HG03342 (cell line): Measurements from ENCODE around the gene ABLIM3.

Experiments
- ATAC-seq: cut with Tn5 transposase; IDR thresholded peaks from one replicate; pipeline ENCODE4 v1.9.1; 2021; ENCODE audit warnings: mild to moderate bottlenecking, moderate library complexity; ENCODE audit not compliant: unreplicated experiment

Gene ABLIM3

DNA sequence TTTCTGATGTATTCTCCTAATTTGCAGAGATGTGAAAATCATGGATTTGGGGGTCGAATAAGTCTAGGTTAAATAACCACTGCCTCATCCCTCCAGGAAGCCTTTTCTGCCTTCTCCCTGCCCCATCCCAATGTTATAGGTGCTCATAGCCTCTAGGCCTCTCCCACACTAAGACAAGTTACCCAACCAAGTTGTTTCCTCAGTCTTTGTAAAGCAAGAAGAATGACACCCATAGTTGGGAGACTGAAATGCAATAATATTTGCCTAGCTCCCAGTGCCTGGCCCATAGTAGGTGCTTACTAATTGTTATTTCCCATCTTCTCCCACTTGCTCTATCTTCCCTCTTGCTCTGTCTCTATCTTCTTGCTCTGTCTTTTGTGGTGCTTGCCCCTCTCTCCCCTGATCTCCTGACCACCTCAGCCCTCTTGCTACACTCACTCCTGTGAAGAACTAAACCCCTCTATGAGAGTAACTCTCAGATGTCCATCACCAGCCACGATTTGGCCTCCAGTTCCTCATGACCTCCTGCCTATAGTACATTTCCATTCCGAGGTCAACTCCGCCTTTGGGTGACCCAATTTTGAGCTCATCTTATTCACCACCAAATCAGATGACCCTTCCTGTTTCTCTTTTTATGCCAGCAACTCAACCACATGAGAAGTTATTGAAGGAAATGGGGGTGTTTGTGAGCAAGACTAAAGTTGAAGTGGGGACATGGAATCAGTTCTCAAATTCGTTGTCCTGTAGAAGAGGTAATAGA, 137.3 kb downstream of the ABLIM3 start:
- no peak for ATAC-seq

- ATAC-seq, result no peak
Observed at GRCh38 chr5:149279661-149280060, 138.4 kb downstream of the ABLIM3 start.

- no peak for ATAC-seq
Observed at GRCh38 chr5:149280124-149280523, 138.8 kb downstream of the ABLIM3 start.

DNA sequence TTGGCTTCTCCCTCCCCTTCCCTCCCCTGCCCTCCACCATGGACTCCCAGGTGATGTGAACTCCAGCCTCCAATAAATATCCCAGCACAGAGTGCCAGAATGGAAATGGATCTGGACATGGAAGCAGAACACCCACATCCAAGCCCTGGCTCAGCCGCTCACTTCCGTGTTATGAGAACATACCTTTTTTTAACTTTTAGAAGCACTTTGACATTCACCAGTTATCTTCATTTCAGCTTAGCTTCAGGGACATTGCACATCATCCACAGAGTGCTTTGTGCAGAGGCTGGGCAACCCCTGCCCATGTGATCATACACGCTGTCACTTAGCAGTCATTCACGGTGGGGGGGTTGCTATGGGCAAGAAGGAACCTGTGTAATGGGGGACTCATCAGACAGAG, 139.5 kb downstream of the ABLIM3 start:
- no peak for ATAC-seq

GRCh38 chr5:149282027-149282965, 141.0 kb downstream of the ABLIM3 start:
- ATAC-seq, result no peak

- no peak for ATAC-seq
Observed at GRCh38 chr5:149282966-149283332, 141.7 kb downstream of the ABLIM3 start.

DNA sequence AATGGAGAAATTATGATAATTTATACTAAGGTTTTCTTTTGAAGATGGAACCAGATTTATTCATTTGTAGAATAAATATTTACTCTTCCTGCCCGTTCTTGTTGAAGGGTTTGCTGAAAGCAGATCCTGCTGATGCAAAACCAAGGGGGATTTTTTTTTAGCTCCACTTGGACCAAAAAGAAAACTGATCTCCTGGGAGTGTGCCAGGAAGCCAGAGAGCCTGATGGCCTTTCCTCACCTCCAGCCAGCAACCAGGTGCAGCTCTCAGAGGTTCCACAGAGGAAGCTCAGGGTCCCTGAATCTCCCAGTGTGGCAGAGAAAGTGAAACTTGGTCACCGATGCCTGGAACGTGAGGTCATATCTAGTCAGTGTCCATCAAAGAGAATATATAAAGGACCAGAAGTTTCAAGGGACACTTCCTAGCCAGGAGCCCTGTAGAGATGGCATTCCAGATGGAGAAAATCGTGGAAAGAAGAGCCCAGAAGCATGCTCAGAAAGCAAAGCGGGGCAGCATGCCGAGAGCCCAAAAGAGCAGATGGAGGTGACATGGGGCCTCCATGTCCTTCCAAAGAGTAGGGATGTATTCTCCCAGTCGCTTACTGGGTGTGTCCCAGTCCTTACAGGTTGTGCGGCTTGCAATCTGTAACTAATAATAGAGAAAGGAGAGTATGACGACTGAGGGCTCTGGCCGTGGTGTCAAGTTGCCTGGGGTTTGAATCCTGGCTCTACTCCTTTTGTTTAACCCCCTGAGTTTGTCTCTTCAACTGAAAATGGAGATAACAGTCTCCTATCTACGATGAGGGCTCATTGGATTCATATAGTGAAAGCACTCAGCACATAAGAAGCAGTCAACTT, 142.6 kb downstream of the ABLIM3 start:
- ATAC-seq, result no peak

- ATAC-seq, result no peak
Observed at GRCh38 chr5:149284501-149284900, 143.2 kb downstream of the ABLIM3 start.

- ATAC-seq, result no peak
Observed at GRCh38 chr5:149285153-149285552, 143.9 kb downstream of the ABLIM3 start.

DNA sequence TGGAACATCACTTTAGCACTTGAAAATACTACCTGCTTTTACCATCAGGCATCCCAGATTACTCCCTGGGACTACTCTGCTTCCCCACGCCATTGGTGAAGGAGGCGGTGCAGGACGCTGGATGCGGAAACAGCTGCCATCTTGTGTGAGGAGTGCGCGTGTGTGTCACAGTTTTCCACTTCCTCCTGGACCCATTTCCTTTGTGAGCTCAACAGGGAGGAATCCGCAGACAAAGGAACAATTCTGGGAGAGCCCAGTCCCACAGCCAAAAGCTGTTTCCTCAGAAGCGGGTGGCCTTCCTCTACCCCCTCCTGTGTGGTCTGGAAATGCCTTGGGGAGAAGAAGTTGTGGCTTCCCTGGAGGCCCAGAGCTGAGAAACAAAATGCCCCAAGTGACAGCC, 147.1 kb downstream of the ABLIM3 start:
- no peak for ATAC-seq

DNA sequence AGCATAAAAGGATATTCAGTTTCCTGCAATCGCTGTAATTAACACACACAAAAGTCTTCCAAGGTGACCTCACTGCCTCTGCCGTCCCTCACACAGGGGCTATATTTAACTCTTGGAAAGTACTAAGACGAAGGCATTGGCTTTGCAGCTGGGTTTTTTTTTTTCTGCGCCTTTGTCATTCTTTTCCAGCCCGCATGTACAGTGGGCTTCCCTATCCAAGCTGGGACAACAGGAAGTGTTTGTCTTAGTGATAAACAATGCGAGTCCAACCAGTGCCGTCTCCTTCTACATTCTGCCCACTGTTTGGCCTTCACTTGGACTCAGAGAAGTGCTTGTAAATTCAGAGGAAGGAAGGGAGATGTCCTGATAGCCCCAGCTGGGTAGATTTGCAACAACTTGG, 148.0 kb downstream of the ABLIM3 start:
- ATAC-seq, result no peak

DNA sequence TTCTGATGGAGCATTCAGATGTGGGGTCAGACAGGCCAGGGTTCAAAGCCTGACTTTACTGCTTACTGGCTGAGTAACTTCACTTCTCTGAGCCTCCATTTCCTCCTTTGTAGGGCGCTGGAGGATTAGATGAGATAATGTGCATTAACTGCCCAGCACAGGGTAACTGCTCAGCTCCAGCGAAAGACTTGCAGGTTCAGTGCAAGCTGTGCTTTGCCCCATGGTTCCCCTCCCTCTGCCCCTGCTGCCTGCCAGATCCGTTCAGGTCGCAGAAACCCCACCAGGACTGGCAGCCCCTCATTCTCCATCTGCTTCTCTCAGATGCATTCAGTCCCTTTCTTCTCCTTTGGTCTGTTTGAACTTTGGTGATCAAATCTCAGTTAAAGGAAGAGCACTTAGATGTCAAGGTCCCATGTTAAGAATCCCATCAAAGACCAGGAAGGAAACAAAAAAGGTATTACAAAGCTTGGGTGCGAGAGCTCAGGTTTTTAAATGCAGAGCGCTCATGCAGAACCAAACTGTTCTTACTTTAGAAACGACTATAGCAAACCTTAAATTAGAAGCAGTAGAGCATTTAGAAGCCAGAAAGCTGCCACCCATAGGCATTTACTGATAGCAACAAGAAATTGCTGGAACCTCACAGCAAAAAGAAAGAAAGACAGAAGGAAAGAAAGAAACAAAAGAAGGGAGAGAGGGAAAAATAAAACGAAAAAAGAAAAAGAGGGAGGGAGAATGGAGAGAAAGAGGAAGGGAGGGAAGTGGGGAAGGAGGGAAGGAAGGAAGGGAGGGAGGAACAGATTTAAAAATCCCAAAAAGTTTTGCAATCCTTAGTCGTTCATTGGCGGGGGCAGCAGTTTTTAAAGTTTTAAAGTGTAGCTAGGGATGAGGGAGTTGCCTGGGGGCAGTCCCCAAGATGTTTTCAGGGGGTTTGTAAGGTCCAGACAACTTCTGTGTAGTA, 153.9 kb downstream of the ABLIM3 start:
- ATAC-seq, result no peak

- no peak for ATAC-seq
Observed at GRCh38 chr5:149297340-149298025, 156.2 kb downstream of the ABLIM3 start.

DNA sequence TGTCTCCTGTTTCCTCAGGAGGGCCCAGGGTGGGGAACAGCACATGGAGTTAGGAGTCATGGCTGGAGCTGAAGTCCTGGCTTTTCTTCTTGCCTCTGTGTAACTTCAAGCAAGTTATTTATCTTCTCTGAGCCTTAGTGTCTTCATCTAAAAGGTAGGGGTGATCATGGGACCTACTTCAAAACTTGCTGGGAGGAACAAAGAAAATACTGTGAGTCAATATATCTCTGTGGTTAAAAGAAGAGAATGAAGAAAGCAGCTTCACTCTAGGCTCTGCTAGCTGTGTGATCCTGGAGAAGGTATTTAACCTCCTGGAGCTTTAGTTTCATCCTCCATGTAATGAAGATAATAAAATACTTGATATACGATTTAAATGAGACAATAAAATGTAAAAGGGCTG, 156.9 kb downstream of the ABLIM3 start:
- no peak for ATAC-seq

- ATAC-seq, result no peak
Observed at GRCh38 chr5:149298842-149299404, 157.6 kb downstream of the ABLIM3 start.

GRCh38 chr5:149299451-149300054, 158.3 kb downstream of the ABLIM3 start:
- no peak for ATAC-seq

DNA sequence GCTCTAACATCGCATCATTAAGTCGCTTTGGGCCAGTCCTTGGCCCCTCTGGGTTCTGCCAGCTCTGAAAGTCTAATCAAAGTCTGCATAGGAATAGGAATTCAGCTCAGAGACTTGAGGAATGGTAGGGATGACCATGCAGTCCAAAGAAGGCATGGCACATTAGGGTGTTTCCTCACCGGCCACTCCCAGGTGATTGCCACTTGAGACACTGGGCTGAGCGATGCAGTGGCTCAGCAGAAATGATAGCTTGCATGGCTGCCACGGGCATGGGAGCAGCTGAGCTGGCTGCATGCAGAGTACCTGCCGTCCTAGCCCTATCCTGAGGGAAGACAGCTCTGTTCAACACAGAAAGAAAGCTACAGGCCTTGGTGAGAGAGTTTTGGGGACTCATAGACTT, 159.1 kb downstream of the ABLIM3 start:
- ATAC-seq, result no peak

- no peak for ATAC-seq
Observed at GRCh38 chr5:149301049-149301743, 159.9 kb downstream of the ABLIM3 start.
